ENCODE data around the gene NBPF6. TPM values are rescaled to one million over a fixed set of nuclear protein-coding genes. Genes with fewer than 3 reads are reported as not detected.
"Not testable (repeated sequence)": the region's sequence is repeated elsewhere in the genome, so short reads cannot be mapped to it uniquely, and the experiment has no call there.

NBPF6 gene, protein sequence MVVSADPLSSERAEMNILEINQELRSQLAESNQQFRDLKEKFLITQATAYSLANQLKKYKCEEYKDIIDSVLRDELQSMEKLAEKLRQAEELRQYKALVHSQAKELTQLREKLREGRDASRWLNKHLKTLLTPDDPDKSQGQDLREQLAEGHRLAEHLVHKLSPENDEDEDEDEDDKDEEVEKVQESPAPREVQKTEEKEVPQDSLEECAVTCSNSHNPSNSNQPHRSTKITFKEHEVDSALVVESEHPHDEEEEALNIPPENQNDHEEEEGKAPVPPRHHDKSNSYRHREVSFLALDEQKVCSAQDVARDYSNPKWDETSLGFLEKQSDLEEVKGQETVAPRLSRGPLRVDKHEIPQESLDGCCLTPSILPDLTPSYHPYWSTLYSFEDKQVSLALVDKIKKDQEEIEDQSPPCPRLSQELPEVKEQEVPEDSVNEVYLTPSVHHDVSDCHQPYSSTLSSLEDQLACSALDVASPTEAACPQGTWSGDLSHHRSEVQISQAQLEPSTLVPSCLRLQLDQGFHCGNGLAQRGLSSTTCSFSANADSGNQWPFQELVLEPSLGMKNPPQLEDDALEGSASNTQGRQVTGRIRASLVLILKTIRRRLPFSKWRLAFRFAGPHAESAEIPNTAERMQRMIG
- total RNA-seq: not detected
- long read RNA-seq: 0 reads

DNA sequence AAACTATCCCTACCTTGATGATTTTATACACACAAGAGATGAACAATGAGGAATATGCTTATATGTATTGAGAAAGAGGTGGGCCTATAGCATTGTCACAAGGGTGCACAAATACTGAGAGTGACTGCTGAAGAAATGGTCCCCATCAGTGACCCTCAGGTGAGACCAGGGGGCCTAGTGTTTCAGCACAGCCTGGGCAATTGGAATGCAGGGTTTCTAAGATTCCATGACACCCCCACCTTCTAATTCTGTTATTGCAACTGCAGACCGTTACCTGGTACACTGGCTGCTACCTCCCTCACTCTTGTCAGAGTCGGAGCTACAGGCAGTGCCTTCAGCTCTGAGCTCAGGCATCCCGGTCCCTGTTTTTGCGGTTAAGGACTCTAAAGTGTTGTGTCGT, at the start of gene NBPF6:
TSS of gene NBPF6 (plus strand) at position 301 of the 400 bp plus-strand sequence. CDS start 259 bp downstream, outside the sequence.
- ATAC-seq; H3K27me3 ChIP-seq; H3K9me3 ChIP-seq; H3K4me3 ChIP-seq; H3K36me3 ChIP-seq; H3K4me1 ChIP-seq; DNase-seq; H3K27ac ChIP-seq; intact Hi-C loops (cut with DNase I): not testable (repeated sequence)

DNA sequence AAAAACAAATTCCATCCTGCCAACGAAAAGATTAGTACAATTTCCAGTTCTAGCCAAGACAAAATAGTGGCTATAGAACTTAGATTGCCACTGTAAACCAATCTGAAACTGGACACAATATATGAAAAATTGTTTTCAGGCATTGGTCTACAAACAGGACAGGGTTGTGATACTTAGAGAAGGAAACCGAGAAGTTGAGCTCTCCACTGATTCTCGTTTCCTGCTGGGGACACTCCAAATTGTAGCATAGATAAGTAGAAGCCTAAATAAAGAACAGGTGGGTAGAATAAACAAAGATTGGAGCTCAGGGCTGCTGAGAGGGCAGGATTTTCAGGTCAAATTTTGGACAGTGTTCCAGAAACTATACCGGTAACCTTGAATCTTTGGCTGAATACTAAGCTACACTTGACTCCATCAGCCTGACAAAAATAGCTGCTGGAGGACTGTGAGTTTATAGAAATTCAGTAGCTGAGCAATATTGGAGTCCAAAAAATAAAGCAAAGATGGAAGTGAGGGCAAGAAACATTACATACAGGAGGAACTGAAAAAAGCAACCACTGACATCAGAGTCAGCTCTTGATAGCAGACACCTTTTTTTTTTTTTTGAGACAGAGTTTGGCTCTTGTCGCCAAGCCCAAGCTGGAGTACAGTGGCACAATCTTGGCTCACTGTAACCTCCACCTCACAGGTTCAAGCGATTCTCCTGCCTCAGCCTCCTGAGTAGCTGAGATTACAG, 38.9 kb upstream of the NBPF6 start:
- intact Hi-C loops (cut with DNase I): not testable (repeated sequence)

DNA sequence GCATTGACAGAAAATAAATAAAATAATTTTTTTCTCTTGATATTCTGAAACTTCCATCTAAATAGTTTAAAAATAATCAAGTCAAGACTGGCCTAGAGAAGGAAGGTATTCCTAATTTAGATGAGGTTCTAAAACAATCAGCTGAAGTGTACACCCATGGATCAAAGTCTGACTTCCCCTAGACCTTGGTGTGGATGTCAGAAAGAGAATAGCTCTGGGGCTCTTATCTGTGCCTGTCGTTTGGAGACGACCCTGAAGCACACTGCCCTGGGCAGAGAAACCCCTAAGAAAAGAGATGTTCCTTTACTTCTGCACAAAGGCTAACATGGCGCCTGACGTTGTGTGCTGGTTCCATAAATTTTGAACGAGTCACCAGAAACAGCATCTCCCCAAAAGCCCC, 30.0 kb upstream of the NBPF6 start:
- H3K36me3 ChIP-seq; DNase-seq; H3K27ac ChIP-seq; ATAC-seq; H3K9me3 ChIP-seq; H3K4me1 ChIP-seq; intact Hi-C loops (cut with DNase I); H3K27me3 ChIP-seq; H3K4me3 ChIP-seq: not testable (repeated sequence)

More for the DNA sequence above, 38.9 kb upstream of the NBPF6 start:
- H3K27me3 ChIP-seq, ATAC-seq, H3K9me3 ChIP-seq, H3K4me1 ChIP-seq, H3K36me3 ChIP-seq, DNase-seq, H3K4me3 ChIP-seq, H3K27ac ChIP-seq: not testable (repeated sequence)

DNA sequence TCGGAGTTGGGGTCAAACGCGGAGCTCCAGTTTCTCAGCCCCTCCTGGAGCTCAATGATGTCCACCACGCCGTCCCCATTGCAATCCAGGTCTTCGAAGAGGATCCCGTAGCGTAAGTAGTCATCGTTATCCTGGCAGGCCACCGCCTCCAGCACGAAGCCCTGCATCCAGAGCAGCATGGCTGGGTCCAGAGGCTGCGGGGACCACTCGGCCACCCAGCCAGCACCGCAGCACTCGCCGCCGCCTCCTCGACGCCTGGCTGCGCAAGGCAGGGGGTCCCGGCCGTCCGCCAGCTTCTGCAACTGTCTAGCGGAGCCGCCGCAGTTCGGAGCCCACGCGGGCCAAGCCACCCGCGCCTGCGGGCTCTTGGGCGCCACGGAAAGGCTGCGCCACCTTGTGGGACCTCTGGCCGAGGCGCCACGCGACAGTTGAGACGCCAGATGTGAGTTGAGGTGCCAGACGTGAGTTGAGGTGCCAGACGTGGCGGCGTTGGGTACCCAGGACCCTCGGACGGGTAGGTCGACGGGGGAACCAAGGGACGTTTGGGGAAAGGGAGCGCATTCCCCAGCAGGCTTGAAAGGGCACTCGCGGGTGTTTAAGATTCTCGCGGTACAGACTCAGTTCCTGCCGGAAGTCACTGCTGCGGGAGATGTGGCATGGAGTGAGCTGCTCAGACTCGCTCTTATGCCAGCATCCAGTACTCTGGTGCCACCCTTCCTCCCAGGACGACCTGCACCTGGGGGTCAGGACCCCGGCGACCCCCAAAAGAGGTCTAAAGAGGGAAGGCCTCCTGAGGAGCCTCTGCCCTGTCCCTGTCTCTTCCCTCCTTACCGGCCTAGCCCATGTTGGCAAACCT, 28.9 kb upstream of the NBPF6 start:
- intact Hi-C loops (cut with DNase I); H3K4me1 ChIP-seq; H3K27me3 ChIP-seq; H3K4me3 ChIP-seq; H3K27ac ChIP-seq; DNase-seq; H3K36me3 ChIP-seq; H3K9me3 ChIP-seq: not testable (repeated sequence)
- ATAC-seq: peak; percentile 78

DNA sequence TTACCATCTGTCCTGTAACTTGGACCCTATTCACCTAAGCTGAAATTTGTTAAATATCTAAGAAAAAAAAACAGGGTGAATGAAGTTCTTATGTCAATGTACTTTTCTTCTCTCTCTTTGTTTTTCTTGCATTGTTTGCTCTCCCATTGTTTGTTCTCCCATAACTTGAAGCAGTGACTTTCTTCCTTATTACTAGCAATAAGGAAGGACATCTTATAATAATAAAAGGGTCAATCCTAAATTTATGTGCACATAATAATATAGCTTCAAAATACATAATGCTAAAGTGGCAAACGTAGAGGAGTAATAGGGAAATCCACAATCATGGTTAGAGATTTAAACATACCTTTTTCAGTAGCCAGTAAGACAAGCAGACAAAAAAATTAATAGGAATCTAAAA, 23.3 kb upstream of the NBPF6 start:
- H3K9me3 ChIP-seq; H3K27me3 ChIP-seq; intact Hi-C loops (cut with DNase I); H3K4me1 ChIP-seq; DNase-seq; ATAC-seq; H3K27ac ChIP-seq; H3K4me3 ChIP-seq; H3K36me3 ChIP-seq: not testable (repeated sequence)

DNA sequence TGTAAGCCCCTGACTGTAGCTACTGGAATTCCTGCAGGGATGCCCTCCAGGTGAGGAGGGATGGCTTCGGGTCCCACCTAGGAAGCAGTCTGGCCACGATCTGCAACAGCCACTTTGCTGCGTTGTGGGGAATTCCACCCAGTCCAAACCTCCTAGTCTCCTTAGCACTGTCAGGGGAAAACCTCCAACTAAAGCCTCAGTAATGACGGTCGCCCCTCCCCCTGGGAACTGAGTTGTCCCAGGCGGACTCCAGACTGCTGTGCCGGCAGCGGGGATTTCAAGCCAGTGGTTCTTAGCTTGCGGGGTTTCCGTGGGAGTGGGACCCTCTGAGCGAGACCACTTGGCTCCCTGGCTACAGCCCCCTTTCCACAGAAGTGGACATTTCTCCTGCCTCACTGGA, 18.1 kb upstream of the NBPF6 start:
- H3K4me1 ChIP-seq; H3K27ac ChIP-seq; DNase-seq; H3K27me3 ChIP-seq; H3K36me3 ChIP-seq; H3K9me3 ChIP-seq; intact Hi-C loops (cut with DNase I); H3K4me3 ChIP-seq; ATAC-seq: not testable (repeated sequence)

DNA sequence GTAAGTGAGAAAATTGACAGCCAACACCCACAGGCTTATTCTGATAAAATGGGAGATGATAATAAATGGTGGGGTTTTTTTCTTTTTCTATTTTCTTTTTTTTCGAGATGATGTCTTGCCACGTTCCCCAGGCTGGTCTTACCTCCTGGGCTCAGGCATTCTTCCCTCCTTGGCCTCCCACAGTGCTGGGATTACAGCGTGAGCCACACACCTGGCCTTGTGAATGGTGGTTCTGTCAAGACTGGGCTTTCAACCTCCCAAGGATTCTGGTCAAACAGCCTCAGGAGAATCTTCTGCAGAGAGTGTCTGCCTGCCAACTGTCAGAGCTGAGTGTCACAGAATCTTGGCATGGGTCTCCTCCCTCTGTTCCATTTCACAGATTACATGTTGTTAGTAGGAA, 16.7 kb upstream of the NBPF6 start:
- H3K27ac ChIP-seq; ATAC-seq; H3K4me3 ChIP-seq; DNase-seq; H3K36me3 ChIP-seq; intact Hi-C loops (cut with DNase I); H3K27me3 ChIP-seq; H3K4me1 ChIP-seq; H3K9me3 ChIP-seq: not testable (repeated sequence)

DNA sequence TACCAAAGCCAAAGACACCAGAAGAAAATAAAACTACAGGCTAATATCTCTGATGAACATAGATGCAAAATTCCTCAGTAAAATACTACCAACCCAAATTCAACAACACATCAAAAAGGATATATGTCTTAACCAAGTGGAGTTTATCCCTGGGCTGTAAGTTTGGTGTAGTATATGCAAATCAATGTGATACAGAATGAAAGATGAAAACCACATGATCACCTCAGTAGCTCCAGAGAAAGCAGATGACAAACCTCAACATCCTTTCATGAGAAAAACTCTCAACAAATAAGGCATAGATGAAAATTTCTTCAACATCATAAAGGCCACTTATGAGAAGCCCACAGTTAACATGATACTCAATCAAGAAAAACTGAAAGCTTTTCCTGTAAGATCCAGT, 11.6 kb upstream of the NBPF6 start:
- ATAC-seq; H3K27ac ChIP-seq; DNase-seq; H3K4me1 ChIP-seq; H3K27me3 ChIP-seq; H3K4me3 ChIP-seq; H3K36me3 ChIP-seq; intact Hi-C loops (cut with DNase I); H3K9me3 ChIP-seq: not testable (repeated sequence)

DNA sequence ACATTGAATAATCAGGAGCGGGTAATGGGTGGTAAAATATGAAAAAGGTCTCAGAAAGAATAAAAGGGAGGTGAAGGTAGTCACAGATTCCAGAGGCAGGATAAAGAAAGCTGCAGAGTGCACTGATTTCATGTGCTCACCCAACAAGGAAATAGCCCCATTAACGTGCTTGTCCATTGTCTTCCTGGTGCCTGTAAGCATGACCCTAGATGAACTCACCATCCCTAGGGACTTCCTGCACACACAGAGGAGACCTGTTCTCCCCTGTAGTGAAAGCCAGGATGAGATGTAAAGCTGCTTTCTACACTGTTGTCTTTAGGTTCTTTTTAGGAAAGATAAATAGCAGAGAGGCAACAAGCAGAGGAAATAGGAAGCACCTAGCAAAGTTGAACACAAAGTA, 4.4 kb downstream of the NBPF6 start:
- intact Hi-C loops (cut with DNase I); H3K27ac ChIP-seq; ATAC-seq; H3K4me3 ChIP-seq; H3K9me3 ChIP-seq; H3K36me3 ChIP-seq; DNase-seq; H3K4me1 ChIP-seq; H3K27me3 ChIP-seq: not testable (repeated sequence)

DNA sequence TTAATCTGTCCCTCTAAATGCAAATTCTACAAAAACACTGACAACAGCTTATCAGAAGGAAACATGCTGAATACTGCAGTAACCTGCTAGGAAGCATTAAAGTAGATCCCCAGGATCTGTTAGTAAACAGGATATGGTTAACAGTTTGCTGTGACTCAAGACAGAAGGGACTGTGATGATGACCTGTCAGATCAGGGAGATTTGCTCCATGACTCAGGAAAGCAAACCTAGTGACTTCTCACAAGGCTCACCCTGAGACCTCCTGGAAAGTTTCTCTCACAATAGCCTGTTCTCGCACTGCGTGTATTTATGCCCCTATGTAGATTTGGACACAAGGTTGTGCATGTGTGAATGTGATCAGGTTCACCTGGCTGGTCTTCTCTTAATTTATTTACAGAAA, 8.5 kb downstream of the NBPF6 start:
- ATAC-seq; H3K4me3 ChIP-seq; H3K27ac ChIP-seq; H3K36me3 ChIP-seq; H3K4me1 ChIP-seq; H3K9me3 ChIP-seq; H3K27me3 ChIP-seq; intact Hi-C loops (cut with DNase I); DNase-seq: not testable (repeated sequence)

DNA sequence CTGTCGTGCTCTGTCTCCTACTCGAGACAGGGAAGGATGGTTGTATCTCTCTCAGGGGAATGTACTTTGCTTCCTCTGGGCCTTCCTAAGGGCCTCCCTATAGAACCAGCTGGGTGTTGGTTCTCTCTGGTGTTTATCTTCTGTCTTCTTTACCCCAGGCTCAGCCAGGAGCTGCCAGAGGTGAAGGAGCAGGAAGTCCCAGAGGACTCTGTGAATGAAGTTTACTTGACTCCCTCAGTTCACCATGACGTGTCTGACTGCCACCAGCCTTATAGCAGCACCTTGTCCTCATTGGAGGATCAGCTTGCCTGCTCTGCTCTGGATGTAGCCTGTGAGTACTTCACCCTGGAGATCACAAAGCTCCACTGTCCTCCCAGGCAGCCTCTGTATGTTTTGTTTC, 11.6 kb downstream of the NBPF6 start:
- H3K4me3 ChIP-seq; H3K27me3 ChIP-seq; ATAC-seq; H3K27ac ChIP-seq; H3K9me3 ChIP-seq; H3K36me3 ChIP-seq; DNase-seq; intact Hi-C loops (cut with DNase I); H3K4me1 ChIP-seq: not testable (repeated sequence)

DNA sequence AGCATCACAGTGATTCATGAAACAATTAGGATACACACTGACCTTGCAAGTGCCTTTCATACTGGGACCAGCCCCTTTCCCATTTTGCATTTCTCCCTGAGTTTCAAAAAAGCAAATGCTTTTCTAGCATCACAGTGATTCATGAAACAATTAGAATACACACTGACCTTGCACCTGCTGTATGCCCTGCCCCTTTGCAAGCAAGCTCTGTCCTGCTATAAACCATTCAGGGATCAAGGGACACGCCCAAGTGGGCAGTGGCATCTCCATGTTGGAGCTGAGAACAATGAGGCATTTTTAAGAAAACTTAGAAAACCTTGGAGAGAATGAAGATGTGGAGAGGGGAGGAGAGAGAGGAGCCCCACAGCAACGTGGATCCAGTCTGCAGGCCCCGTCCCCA, 13.8 kb downstream of the NBPF6 start:
- DNase-seq; H3K9me3 ChIP-seq; intact Hi-C loops (cut with DNase I); ATAC-seq; H3K27ac ChIP-seq; H3K36me3 ChIP-seq; H3K27me3 ChIP-seq; H3K4me3 ChIP-seq; H3K4me1 ChIP-seq: not testable (repeated sequence)

DNA sequence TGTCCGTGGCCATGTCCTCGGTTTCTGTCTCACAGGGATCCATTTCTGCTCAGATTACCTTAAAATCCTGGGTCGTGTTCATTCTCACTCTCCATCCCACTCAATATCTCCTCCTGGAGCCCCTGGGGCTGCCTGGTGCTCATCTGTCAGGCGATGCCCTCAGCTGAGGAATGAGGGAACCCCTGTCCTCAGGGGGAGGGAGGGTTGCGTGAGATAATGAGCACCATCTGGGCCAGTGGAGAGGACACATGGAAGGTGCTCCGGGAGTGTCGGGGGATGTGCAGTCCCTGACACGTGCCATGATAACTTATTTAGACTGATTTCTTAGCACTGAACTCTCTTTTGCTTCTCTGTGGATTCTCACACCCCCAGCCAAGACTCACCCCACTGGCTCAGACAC, 16.0 kb downstream of the NBPF6 start:
- H3K27ac ChIP-seq; intact Hi-C loops (cut with DNase I); H3K36me3 ChIP-seq; H3K27me3 ChIP-seq; H3K9me3 ChIP-seq; H3K4me1 ChIP-seq; DNase-seq; H3K4me3 ChIP-seq; ATAC-seq: not testable (repeated sequence)
